Measurements from ENCODE around the gene INHBB.
"Not testable (repeated sequence)": the region's sequence is repeated elsewhere in the genome, so short reads cannot be mapped to it uniquely, and the experiment has no call there.

INHBB gene

DNA sequence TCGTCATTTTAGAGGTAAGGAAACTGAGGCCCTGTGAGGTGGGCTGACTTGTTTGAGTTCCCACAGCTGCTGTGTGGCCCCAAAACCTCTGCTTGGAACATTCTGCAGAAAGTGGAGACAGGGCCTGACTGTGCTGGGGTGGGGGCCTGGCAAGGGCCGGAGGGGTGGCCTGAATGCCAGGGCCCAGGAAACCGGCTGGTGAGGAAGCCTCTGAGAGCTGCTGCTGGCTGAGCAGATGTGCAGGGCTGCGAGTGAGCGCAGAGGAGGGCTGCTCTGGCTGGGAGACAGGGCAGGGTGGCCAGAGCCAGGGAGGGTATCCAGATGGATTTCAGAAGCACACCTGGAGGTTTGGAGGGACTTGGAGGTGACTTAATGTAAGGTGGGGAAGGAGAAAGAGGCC, 29.9 kb upstream of the INHBB start:
- no peak for DNase-seq (ENCODE audit: low read depth)

DNA sequence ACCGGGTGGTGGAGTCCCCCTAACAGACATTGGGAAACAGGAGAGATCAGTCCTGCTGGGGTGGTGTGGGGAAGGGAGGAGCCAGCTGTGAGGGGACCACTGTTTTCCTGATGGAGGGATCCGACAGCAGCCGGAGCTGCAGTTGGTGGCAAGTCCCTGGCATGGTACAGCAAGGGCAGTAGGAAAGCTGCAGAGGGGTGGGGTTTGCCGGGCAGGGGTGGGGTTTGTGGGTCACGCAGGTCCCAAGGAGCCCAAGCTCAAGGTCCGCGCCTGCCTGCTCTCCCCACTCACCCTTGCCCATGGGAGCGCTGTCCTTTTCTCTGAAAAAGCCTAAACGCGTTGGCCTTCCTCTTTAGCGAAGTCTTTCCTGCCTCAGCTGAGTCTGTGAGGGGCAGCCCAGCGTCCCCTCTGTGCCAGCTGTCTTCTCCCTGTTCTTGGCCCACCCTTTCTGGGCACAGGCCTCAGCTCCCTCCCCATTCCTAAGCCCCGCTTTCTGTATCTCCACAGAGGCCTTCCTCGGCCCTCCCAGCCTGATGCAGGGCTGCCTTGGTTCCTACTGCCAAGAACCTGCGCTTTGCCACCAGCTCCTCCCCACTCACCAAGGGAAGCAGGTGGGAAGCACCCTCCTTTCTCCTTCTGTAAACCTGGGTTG, 29.3 kb upstream of the INHBB start:
- DNase-seq (ENCODE audit: low read depth) = no peak

DNA sequence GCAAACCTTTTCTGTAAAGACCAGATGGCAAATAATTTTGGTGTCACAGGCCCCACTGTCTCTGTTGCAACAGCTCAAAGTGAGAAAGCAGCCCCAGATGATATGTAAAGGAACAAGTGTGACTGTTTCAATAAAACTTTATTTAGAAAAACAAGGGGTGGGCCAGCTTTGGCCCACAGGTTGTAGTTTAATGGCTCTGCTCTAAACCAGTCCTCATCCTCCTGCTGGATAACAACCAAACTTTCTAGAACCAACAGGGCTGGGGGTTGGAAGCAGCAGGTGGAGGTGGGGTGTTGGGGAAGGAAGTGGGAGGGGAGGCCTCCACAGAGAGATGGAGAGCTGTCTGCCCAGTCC, 28.8 kb upstream of the INHBB start:
- DNase-seq (ENCODE audit: low read depth) = no peak

DNA sequence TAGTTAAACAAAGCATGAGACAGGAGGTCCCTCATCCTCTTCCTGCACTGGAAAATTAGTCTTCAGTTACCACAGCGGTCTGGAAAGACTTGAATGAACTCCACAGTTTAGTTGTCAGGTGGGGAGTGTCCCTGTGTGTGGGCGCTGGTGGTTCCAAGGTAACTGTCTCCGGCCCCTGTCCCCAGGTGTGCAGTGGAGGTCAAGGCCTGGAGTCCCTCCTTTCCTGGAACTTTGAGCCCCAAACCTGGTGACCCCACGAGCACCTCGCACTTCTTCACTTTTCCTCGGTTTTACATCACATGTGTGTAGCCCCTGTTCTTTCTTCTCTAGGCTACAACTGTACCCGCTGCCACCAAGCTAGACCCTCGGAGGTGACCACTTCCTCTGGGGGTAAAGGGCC, 28.0 kb upstream of the INHBB start:
- DNase-seq (ENCODE audit: low read depth) = no peak

DNA sequence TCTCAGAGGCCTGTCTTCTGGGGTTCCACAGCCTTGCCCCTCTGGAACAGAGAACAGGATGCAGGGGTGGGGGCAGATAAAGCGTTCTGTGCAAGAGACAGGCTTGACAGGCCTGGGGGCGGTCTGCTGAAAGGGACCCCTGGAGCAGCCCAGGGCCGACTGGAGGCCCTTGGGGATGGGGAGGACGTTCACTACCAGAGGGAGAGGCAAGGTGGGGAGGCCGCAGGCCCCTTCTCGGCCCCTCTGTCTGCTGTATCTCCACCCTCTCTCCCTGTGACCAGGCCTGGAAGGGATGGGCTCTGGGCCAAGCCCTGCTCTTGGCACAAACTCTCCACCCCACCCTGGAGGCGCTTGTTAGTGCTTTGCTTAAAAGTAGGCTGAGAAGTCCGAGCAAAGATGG, 27.3 kb upstream of the INHBB start:
- DNase-seq (ENCODE audit: low read depth) = no peak

DNA sequence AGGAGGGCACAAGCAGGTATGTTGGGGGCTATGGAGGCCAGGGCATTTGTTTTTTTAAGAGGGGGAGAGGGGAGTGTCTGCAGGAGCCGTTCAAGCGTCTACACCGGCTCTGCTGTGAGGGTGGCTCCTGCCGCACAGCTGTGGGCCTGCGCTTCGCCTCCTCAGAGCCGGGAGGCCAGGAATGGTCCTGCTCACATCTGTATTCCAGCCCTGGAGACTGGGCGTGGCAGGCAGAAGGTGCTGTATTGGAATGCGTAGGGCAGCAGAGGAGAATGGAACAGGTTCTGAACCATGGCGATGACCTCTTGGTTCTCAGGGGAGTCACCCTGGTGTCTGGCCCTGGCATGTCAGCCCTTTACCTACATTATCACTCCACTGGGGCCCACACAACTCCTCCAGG, 26.8 kb upstream of the INHBB start:
- no peak for DNase-seq (ENCODE audit: low read depth)

DNA sequence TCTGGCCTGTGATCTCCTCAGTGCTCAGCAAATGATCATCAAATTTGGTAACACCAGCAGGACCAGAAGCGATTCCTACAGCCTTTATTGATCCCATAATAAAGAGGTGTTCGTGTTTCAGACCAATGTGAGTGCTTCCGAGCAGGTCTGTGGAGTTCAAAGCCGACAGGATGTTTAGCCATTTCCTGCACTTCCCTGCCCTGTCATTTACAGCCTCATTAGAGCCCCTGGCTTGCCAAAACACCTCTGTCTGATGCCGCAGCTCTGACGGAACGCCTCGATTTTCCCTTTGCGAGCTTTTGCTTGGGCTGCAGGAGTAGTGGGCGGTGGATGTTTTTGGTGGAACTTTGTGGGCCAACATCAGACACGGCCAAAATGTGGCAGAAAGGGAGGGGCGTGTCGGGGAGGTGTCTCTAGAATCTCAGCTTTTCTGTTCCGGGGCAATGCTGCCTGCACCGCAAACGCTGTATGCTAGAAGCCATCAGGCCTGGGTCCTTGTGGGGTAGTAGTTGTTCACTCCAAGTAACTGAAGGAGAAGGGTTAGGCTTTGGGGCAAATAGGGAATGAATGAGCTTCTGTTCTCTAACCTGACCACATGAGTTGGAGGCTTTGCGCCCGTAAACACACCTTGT, 26.1 kb upstream of the INHBB start:
- no peak for DNase-seq (ENCODE audit: low read depth)

DNA sequence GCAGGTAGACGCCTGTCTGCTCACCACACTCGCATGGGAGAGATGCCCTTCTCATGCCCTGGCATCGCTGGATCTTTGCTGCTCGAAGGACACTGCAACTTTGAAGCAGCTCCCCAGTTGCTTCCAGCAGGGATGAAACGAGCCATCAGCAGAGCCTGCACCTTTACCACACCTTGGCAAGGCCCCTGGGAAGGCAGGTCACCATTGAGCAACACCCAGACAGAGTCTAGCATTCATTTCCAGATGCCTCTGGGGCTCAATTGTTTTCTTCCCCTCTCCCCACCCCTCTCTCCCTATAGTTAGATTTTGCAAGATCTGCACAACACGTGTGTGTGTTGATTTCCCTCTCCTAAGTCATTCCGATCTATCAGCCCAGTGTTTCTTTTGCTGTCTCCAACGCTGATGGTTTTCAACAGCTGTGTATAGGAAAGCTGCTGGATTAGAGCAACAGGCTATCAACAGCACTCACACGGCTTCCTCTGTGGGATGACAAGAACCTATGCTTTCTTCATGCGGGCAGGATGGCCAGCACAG, 25.6 kb upstream of the INHBB start:
- DNase-seq (ENCODE audit: low read depth) = no peak

DNA sequence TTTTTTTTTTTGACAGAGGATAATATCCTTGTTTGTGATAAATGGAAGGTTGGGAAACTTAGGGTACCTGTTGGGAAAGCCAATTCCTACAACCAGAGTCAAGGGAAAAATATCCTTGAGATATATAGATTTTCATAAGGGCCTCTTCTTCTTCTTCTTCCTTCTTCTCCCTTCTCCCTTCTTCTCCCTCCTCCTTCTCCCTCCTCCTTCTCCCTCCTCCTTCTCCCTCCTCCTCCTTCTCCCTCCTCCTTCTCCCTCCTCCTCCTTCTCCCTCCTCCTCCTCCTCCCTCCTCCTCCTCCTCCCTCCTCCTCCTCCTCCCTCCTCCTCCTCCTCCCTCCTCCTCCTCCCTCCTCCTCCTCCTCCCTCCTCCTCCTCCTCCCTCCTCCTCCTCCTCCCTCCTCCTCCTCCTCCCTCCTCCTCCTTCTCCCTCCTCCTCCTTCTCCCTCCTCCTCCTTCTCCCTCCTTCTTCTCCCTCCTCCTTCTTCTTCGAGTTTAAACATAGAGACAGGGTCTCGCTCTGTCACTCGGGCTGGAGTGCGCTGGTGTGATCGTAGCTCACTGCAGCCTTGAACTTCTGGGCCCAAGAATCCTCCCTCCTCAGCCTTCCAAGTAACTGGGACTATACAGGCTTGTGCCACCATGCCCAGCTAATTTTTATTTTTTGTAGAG, 24.9 kb upstream of the INHBB start:
- not testable (repeated sequence) for DNase-seq (ENCODE audit: low read depth)

DNA sequence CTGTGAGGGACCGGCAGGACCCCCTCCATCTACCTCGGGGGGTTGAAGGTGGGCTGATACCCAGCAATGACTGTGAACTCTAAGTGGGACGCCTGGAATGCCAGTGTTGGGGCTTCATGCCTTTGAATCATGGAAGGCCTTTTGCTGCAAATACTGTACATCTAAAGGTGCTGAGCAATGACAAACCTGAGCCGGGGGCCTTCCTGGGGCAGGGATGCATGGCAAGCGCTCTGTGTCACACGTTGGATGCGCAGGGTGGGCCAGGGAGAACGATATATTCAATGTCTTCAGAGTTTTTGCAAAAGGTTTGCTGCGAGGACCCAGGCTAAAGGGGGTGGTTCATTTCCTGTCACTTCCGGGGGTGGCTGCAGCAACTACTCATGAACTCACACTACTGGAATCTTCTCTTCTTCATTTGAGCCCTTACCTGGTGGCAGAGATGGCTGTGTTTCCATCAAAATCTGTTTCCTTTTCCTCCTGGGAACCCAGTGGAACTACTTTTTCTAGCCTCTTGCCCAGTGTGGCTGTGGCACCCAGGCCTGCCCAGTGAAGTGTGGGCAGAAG, 24.1 kb upstream of the INHBB start:
- DNase-seq (ENCODE audit: low read depth) = no peak

DNA sequence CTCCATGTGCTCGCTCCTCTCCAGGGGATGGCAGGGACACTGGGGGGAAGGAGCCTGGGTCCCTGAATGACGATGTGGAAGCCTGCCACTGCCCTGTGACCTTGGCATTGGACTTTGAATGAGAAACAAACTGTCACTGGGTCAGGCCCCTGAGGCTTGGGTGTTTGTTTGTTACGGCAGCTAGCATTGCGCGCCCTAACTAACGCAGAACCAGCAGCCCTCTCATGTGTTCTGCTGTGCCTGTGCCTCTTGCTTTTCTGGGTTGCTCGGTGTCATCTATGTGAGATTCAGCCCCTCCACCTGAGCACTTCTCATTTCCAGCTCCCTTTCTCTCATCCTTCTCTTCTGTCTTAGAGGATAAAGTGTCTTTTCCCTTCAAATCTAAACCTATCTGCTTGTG, 23.6 kb upstream of the INHBB start:
- no peak for DNase-seq (ENCODE audit: low read depth)

DNA sequence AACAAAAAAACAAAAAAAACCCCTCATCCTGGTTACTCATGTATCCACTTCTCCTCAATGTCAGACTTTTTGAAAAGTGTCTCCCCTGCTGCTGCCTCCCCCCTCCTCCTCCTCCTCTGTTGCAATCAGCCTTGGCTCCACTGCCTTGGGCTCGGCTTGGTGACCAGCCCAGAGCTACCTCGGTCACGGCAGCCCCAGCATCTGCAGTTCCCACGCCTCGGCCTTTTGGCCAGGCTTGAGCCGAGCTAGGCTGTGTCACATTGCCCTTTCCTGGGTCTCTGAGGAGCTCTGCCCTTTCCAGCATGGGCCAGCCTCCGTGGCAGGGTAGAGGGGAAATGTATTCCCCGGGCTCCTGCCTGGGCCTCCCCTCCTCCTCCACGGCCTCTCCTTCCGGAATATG, 22.7 kb upstream of the INHBB start:
- no peak for DNase-seq (ENCODE audit: low read depth)

DNA sequence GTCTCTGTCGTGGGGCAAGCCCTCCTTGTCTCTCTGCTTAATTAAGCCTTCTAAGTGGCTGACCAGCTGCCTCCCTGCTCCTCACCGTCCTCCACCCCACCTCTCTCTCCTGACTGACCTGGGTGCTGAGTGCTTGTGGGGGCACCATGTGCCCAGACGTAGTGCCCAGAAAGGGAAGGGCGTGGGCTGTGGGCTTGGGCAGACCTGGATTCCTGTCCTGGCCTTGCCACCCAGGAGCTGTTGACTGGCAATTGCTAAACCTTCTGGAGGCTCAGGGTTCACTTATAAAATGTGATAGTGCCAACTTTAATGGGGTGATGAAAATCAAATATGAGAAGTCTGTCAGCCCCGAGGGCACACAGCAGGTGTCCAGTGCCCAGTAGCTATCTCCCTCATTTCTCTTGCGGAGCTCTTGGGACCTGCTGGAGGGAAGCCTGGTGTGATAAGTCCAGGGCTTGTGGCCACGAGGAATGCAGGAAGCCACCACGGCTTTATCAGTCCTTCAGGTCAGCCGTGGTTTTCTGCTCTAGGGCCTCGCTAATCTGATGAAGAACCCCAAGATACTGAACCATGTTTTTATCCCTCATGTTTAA, 22.0 kb upstream of the INHBB start:
- no peak for DNase-seq (ENCODE audit: low read depth)

DNA sequence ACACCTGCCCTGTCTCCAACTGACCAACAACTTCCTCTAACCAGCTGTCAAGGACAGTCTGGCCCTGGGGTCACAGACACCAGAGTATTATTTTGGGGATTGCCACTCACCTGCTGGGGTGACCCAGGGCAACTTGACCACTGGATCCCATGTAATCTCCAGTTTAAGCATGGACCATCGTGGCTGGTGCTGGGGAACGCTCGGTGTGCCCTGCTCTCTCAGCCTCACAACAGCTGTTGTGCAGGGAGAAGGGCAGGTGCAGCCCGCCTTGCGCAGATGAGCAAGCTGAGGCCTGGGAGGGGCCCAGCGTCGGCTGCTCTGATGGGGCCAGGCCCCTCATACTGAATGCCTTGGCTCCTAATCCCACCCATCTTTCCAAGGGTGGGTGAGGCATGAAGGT, 21.0 kb upstream of the INHBB start:
- no peak for DNase-seq (ENCODE audit: low read depth)

DNA sequence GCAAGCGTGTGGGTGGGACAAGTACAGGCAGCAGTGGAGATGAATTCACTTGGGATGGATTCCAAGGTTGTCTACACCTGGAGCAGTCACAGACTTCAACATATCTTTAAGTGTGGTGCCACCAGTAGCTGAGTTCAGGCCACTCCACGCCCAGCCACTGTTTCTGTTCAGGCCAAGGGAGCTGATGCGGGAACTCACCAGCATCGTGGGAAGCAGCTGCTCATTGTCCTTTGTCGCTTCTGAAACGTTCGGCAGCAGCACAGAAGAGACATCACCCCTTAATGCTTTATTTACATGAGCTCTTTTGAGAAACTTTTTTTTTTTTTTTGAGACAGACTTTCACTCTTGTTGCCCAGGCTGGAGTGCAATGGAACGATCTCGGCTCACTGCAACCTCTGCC, 19.9 kb upstream of the INHBB start:
- DNase-seq (ENCODE audit: low read depth) = no peak

DNA sequence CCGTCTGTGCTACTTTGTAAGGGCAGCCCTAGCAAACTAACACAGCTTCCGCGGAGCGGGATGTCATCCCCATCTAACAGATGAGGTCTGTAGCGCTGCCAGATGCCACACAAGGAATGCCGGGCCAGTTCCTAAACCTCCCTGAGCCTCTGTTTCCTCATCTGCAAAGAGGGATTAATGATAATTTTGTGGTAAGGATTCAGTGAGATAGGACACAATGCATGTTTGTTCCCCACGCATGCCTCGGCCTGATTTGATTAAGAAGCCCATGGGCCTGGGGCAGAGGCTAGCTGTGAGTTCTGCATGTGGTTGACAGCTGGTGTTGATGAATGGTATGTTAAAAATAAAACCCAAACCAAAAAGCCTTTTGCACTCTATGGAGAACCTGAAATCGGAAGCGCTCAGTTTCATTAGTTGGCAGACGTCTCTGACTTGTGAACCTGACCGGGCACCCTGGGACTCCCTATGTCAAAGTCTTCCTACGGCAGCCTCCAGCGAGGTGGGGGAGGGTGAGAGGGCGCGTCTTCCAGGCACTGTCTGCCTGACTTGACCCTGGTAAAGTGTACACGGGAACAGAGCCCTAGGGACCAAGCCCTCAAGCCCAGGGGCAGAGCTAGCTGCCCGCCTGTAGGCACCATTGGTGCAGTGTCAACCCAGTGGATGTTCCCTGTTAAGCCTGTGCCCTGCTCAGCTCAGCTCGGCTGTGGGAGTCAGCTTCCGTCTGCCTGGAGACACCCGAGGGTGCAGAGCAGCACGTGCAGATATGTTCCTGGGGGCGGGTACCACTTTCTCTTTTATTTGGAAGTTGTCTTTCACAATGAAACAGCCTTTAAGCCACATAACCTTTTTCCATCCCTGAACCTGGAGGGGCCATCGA, 14.8 kb upstream of the INHBB start:
- DNase-seq (ENCODE audit: low read depth) = no peak

DNA sequence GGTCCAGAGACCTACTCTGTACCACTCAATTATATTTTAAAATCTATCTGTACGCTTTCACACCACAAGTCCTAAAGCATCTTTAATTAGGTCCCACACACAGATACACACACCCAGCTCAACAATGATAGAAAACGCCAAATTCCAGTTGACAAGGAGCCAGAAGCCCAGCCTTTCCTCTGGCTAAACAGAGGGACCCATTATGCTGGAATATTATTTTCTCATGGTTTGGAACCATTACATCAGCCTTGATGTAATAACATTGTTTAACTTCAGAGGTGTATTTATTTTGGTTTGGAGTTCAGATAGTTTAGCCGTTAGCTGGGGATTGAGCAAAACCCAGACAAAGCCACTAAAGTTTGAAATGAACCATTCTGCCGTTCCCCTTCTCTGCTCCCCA, 14.0 kb upstream of the INHBB start:
- no peak for DNase-seq (ENCODE audit: low read depth)

DNA sequence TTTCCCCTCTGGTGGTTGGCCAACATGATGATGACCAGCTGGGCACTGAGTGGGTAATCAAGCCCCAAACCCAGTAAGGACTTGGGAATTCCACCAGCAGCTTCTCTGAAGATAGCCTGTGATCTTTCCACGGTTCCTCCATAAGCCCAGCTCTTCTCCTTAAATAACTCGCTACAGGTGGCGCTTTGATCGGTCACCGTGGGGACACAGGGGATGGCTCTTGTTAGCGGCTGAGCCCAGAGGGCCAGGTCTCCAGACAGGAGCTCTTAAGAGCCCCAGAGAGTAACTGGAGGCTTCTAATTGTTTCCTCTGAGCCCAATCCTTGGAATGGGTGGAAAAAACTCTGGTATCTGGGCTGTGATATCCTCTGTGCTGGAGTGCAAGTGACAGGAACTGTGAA, 13.6 kb upstream of the INHBB start:
- no peak for DNase-seq (ENCODE audit: low read depth)

DNA sequence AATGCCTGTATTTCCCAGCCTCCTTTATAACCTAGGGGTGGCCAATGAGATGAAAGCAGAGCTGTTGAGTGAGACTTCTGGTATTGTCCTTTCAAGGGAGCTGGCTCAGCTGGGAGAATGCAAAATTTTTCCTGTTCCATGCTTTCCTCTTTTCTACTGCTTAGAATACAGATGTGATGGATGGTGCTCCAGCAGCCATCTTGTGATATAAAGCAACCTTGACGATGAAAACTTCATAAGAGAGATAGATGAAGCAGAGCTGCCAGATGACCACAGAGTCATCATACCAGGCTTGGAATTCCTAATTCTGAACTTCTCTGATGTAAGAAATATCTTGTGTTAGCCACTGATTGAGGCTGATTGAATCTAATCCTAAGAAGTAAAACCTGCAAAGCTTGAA, 11.9 kb upstream of the INHBB start:
- no peak for DNase-seq (ENCODE audit: low read depth)

DNA sequence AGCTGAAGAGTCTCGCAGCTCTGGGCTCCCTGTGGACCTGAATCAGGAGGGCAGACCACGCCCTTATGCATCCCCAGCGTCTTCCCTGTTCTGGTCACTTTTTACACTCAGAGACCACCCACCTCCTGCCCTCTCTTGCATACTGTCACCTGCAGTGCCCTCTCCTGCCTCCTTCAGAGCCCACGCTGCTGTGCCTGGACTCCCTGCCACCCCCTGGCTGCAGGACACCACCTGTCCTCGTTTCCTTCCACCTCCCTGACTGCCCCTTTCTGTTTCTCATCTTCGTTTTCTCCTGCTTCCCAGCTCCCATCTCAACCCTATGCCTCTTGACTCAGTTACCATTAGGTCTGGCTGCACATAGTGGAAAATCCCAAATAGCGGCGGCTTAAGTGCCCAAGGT, 9.2 kb upstream of the INHBB start:
- no peak for DNase-seq (ENCODE audit: low read depth)

DNA sequence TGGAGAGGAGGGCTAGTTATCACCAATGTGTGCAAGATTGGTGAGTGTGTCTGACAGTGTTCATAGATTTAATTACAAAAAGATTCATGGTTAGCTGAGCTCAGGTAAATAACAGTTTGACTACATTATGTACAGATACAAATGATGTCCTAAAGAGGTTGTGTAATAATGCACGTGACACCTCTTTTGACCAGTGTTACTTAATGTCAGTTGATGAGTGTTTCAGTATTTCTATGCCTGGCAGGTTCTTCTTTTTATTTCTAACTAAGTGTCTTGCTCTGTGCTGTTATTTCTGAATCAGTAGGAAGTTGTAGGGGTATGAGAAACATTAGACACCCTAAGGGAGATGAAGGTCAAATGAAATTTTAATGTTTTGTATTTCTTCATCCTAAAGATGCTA, 7.9 kb upstream of the INHBB start:
- DNase-seq (ENCODE audit: low read depth) = no peak

DNA sequence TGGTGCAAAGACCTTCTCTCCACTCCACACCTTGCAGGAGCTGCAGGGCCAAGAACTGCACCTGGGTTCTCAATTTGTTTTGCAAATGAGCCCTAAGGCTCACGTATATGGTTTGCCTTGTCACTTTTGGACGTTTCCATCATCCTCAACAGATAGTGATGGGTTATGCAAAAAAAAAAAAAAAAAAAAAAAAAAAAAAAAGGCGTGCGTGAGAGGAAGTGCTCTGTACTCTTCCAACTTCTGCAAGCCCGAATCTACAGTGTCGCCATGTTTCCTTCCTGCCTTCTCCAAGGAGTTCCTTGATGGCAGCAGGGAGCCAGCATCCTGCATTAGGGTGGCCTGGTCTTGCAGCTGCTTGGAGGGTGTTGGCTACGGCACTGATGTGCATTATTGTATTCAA, 4.0 kb upstream of the INHBB start:
- no peak for DNase-seq (ENCODE audit: low read depth)

Data from stimulated activated CD8-positive, alpha-beta memory T cell treated with anti-CD3 and anti-CD28 coated beads, Interleukin-12 subunit alpha, Interleukin-12 subunit beta, amount 100 ng/mL, for 1 hour (primary cell).